MM.1S (cell line): ENCODE measurements around the gene TCF7L2.

Source experiments
- DNase-seq: peaks from one replicate; pipeline ENCODE4 v3.0.0-alpha.2; 2015
- H2AFZ ChIP-seq: fragments of 300-600 bp; sonication (generic); 2 replicates; pipeline ENCODE4 v1.6.0; 2016; ENCODE audit warnings: antibody characterized with exemption, low read length
- H3F3A ChIP-seq: fragments of 300-600 bp; sonication (generic); 2 replicates; pipeline ENCODE4 v1.6.1; 2016; ENCODE audit warnings: mild to moderate bottlenecking, antibody characterized with exemption, low read length, moderate library complexity, mixed read lengths; ENCODE audit not compliant: insufficient read depth
- H3K27ac ChIP-seq: fragments of 300-600 bp; sonication (generic); 2 replicates; pipeline ENCODE4 v1.5.1; 2016; ENCODE audit warnings: mild to moderate bottlenecking, low read length
- H3K27me3 ChIP-seq: fragments of 300-600 bp; sonication (generic); replicated peaks from 2 replicates; pipeline ENCODE4 v1.6.0; 2016; ENCODE audit warnings: low read length; ENCODE audit not compliant: insufficient read depth
- H3K36me3 ChIP-seq: fragments of 300-600 bp; sonication (generic); replicated peaks from 2 replicates; pipeline ENCODE4 v1.6.1; 2016; ENCODE audit warnings: mild to moderate bottlenecking, low read length, mixed read lengths; ENCODE audit not compliant: insufficient read depth
- H3K4me1 ChIP-seq: fragments of 300-600 bp; sonication (generic); 2 replicates; pipeline ENCODE4 v1.6.1; 2016; ENCODE audit warnings: low read length, mixed read lengths
- H3K4me2 ChIP-seq: fragments of 300-600 bp; sonication (generic); 2 replicates; pipeline ENCODE4 v1.6.0; 2016; ENCODE audit warnings: low read depth, low read length
- H3K4me3 ChIP-seq: fragments of 300-600 bp; sonication (generic); 2 replicates; pipeline ENCODE4 v1.5.1; 2016; ENCODE audit warnings: low read length, mixed read lengths
- H3K79me2 ChIP-seq: fragments of 300-600 bp; sonication (generic); 2 replicates; pipeline ENCODE4 v1.6.1; 2016; ENCODE audit warnings: mixed run types, low read length, mixed read lengths
- H3K9ac ChIP-seq: fragments of 300-600 bp; sonication (generic); 2 replicates; pipeline ENCODE4 v1.6.1; 2016; ENCODE audit warnings: low read length, mixed read lengths
- H3K9me2 ChIP-seq: fragments of 300-600 bp; sonication (generic); replicated peaks from 2 replicates; pipeline ENCODE4 v1.6.1; 2016; ENCODE audit warnings: mild to moderate bottlenecking, low read length, mixed read lengths; ENCODE audit not compliant: insufficient read depth
- H3K9me3 ChIP-seq: fragments of 300-600 bp; sonication (generic); replicated peaks from 2 replicates; pipeline ENCODE4 v1.6.1; 2016; ENCODE audit warnings: mild to moderate bottlenecking, low read length, mixed read lengths; ENCODE audit not compliant: insufficient read depth
- H4K20me1 ChIP-seq: fragments of 300-600 bp; sonication (generic); 2 replicates; pipeline ENCODE4 v1.6.1; 2016; ENCODE audit warnings: mild to moderate bottlenecking, low read length, moderate library complexity, mixed read lengths; ENCODE audit not compliant: insufficient read depth
- CTCF ChIP-seq: fragments of 300-600 bp; sonication (generic); IDR thresholded peaks from 2 replicates; pipeline ENCODE4 v1.5.1; 2016; ENCODE audit warnings: antibody characterized with exemption, low read length, mixed read lengths
- EZH2 ChIP-seq: fragments of 300-600 bp; sonication (generic); optimal IDR thresholded peaks from 2 replicates; pipeline ENCODE3; 2017; ENCODE audit warnings: low read depth, mild to moderate bottlenecking, antibody characterized with exemption, low read length, mixed read lengths
- EZH2phosphoT487 ChIP-seq: fragments of 300-600 bp; sonication (generic); IDR thresholded peaks from 2 replicates; pipeline ENCODE4 v1.6.1; 2018; ENCODE audit warnings: antibody characterized with exemption, low read length

TCF7L2 gene

GRCh38 chr10:113059371-113059780 lies 109.3 kb downstream of the TCF7L2 start:
- H3K4me2 ChIP-seq: no peak overlapping the region
- H2AFZ ChIP-seq: no peak overlapping the region
- no peak overlapping the region for H3K9ac ChIP-seq
- no peaks in the 10 kb centered on the region for H3K79me2 ChIP-seq
- H3F3A ChIP-seq: no peaks in the 10 kb centered on the region
- H4K20me1 ChIP-seq: no peaks in the 10 kb centered on the region
- H3K9me2 ChIP-seq: no peaks in the 10 kb centered on the region
- H3K36me3 ChIP-seq: no peaks in the 10 kb centered on the region
- no peak overlapping the region for H3K4me3 ChIP-seq
- TF ChIP-seq EZH2: no peak
- no peak for TF ChIP-seq CTCF
- no peak for TF ChIP-seq EZH2phosphoT487
- H3K9me3 ChIP-seq: no peaks in the 10 kb centered on the region
- H3K27me3 ChIP-seq: no peaks in the 10 kb centered on the region
- no peaks in the 10 kb centered on the region for H3K4me1 ChIP-seq
- DNase-seq: no peak
- no peak overlapping the region for H3K27ac ChIP-seq

DNA sequence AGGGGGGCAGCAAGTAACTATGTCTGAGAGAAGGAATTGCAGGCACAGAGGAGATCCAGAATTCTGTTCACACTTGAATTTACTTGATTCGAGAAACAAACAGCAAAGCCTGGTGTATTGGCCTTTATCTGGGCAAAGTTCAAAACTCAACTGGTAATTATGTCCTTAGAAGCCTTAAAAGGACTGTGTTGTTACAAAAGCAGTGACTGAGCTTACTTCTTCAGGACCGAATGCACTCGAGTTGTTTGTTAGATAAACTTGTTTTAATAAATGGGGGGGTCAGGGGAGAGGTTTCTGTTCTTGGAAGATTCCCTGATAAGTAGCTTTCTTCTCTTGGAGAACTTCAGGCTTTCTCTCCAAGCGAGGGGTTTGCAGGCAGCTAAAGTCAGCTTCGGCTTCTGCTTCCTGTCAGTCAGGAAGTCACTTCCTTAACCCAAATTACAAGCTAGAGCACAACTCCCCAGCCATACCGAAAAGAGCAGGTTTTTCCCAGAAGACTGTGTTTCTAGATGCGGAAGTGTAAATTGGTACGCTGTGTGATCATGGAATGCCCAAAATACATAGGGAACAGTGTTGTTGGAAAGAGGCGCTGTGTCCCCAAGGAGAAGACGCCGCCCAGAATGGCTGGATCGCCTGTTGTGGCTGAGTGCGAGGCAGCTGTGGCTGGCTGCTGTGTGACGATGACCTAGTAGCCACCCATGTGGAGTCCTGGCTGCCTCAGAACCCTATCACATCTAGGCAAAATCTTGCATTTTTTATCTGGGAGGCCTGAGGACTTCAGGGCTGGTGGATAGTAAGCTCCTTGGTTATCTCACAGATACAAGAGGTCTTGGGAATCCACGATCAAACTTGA lies 110.4 kb downstream of the TCF7L2 start:
- Histone ChIP-seq H3K9me2 (no peaks in the 10 kb centered on the region), H3K4me1 (no peaks in the 10 kb centered on the region), H3K79me2 (no peaks in the 10 kb centered on the region), H2AFZ (no peak overlapping the region), H4K20me1 (no peaks in the 10 kb centered on the region), H3K27me3 (no peaks in the 10 kb centered on the region), H3K27ac (no peak overlapping the region), H3K36me3 (no peaks in the 10 kb centered on the region), H3K9me3 (no peaks in the 10 kb centered on the region), H3F3A (no peaks in the 10 kb centered on the region), H3K4me3 (no peak overlapping the region), H3K4me2 (no peak overlapping the region), H3K9ac (no peak overlapping the region)
- no peak for DNase-seq
- TF ChIP-seq EZH2: no peak

GRCh38 chr10:113061054-113061430 lies 111.0 kb downstream of the TCF7L2 start:
- Histone ChIP-seq H4K20me1 (no peaks in the 10 kb centered on the region), H3K36me3 (no peaks in the 10 kb centered on the region), H3K4me2 (no peak overlapping the region), H3K27ac (no peak overlapping the region), H3K79me2 (no peaks in the 10 kb centered on the region), H3K27me3 (no peaks in the 10 kb centered on the region), H3K9me2 (no peaks in the 10 kb centered on the region), H3K4me3 (no peak overlapping the region), H2AFZ (no peak overlapping the region), H3K9ac (no peak overlapping the region), H3K9me3 (no peaks in the 10 kb centered on the region), H3F3A (no peaks in the 10 kb centered on the region), H3K4me1 (no peaks in the 10 kb centered on the region)
- TF ChIP-seq EZH2 (no peak), CTCF (no peak), EZH2phosphoT487 (no peak)
- no peak for DNase-seq

DNA sequence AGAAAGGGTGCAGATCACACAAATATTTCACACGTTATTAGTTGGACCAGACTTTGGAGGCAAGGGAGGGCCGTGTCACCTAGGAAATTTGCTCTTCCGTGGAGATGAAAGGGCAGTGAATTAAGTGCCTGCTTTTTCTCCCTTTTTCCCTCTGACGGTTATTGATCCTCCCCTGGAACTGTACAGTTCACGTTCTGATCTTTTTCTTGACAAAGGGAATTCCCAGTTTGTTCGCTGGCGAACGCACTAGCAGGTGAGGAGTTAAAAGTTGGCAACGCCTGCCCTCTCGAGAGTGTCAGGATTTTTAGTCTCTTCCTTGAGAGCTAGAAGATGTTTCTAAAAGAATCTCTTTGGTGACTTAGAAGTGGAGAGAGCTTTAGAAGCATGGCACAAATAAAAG lies 111.5 kb downstream of the TCF7L2 start:
- Histone ChIP-seq H3K27me3 (no peaks in the 10 kb centered on the region), H2AFZ (no peak overlapping the region), H3K4me2 (no peak overlapping the region), H3K36me3 (no peaks in the 10 kb centered on the region), H4K20me1 (no peaks in the 10 kb centered on the region), H3K27ac (no peak overlapping the region), H3K79me2 (no peaks in the 10 kb centered on the region), H3F3A (no peaks in the 10 kb centered on the region), H3K9ac (no peak overlapping the region), H3K9me2 (no peaks in the 10 kb centered on the region), H3K4me3 (no peak overlapping the region), H3K4me1 (no peaks in the 10 kb centered on the region), H3K9me3 (no peaks in the 10 kb centered on the region)
- no peak for DNase-seq
- TF ChIP-seq CTCF: no peak
- TF ChIP-seq EZH2phosphoT487: no peak
- no peak for TF ChIP-seq EZH2
